ENCODE data around the gene TF.

TF gene

GRCh38 chr3:133745981-133746711 lies at the start of gene TF:
Gene TF (plus strand): TSS chr3:133746393. CDS start chr3:133746441, 48 bp downstream.
- TF ChIP-seq SUZ12 (IDR thresholded peaks at IDR 0.05; ENCODE audit: extremely low read depth, insufficient read depth, insufficient read length) = no peak
- TF ChIP-seq YY1 (IDR thresholded peaks at IDR 0.05; ENCODE audit: insufficient read depth, insufficient read length) = no peak
- TF ChIP-seq ZNF274 (IDR thresholded peaks at IDR 0.05; ENCODE audit: low read depth, low read length) = no peak
- H3K9ac ChIP-seq (ENCODE audit: insufficient read length, low read depth) = peak within 1 kb of the TSS; percentile 47

GRCh38 chr3:133697960-133698359 lies 48.2 kb upstream of the TF start:
- DNase-seq (ENCODE audit: low read depth, low spot score) = no peak

More at GRCh38 chr3:133745981-133746711, at the start of gene TF:
- Histone ChIP-seq H3K4me3 (ENCODE audit: insufficient read length, low read depth) (peak within 1 kb of the TSS; percentile 29), H3K9me3 (ENCODE audit: insufficient read depth, low read length) (no peaks in the 10 kb centered on the region), H3K4me1 (ENCODE audit: insufficient read depth, insufficient read length) (no peaks in the 10 kb centered on the region), H3K27me3 (ENCODE audit: insufficient read depth, insufficient read length) (peaks cover 38% of the 10 kb centered on the region), H3K36me3 (ENCODE audit: insufficient read depth, insufficient read length, low read length) (no peaks in the 10 kb centered on the region)
- no peak for DNase-seq (ENCODE audit: low read depth, low spot score)

GRCh38 chr3:133699467-133699866 lies 46.7 kb upstream of the TF start:
- Histone ChIP-seq H3K9me3 (ENCODE audit: insufficient read depth, low read length) (peaks cover 3% of the 10 kb centered on the region; the same call in 1 of the 2 replicates), H3K27me3 (ENCODE audit: insufficient read depth, insufficient read length) (no peaks in the 10 kb centered on the region), H3K9ac (ENCODE audit: insufficient read length, low read depth) (no peak overlapping the region), H3K36me3 (ENCODE audit: insufficient read depth, insufficient read length, low read length) (no peaks in the 10 kb centered on the region), H3K4me1 (ENCODE audit: insufficient read depth, insufficient read length) (no peaks in the 10 kb centered on the region), H3K4me3 (ENCODE audit: insufficient read length, low read depth) (no peak overlapping the region)
- DNase-seq (ENCODE audit: low read depth, low spot score) = no peak
- TF ChIP-seq SUZ12 (IDR thresholded peaks at IDR 0.05; ENCODE audit: extremely low read depth, insufficient read depth, insufficient read length) (no peak), ZNF274 (IDR thresholded peaks at IDR 0.05; ENCODE audit: low read depth, low read length) (no peak), YY1 (IDR thresholded peaks at IDR 0.05; ENCODE audit: insufficient read depth, insufficient read length) (no peak)

More at GRCh38 chr3:133697960-133698359, 48.2 kb upstream of the TF start:
- Histone ChIP-seq H3K9me3 (ENCODE audit: insufficient read depth, low read length) (peaks cover 3% of the 10 kb centered on the region; the same call in 1 of the 2 replicates), H3K4me3 (ENCODE audit: insufficient read length, low read depth) (no peak overlapping the region), H3K9ac (ENCODE audit: insufficient read length, low read depth) (no peak overlapping the region), H3K27me3 (ENCODE audit: insufficient read depth, insufficient read length) (no peaks in the 10 kb centered on the region), H3K4me1 (ENCODE audit: insufficient read depth, insufficient read length) (no peaks in the 10 kb centered on the region), H3K36me3 (ENCODE audit: insufficient read depth, insufficient read length, low read length) (no peaks in the 10 kb centered on the region)
- TF ChIP-seq YY1 (IDR thresholded peaks at IDR 0.05; ENCODE audit: insufficient read depth, insufficient read length) (no peak), ZNF274 (IDR thresholded peaks at IDR 0.05; ENCODE audit: low read depth, low read length) (no peak), SUZ12 (IDR thresholded peaks at IDR 0.05; ENCODE audit: extremely low read depth, insufficient read depth, insufficient read length) (no peak)

GRCh38 chr3:133699903-133700302 lies 46.3 kb upstream of the TF start:
- no peak for DNase-seq (ENCODE audit: low read depth, low spot score)
- no peak overlapping the region for H3K4me3 ChIP-seq (ENCODE audit: insufficient read length, low read depth)
- H3K9me3 ChIP-seq (ENCODE audit: insufficient read depth, low read length) = peaks cover 3% of the 10 kb centered on the region; the same call in 1 of the 2 replicates
- no peaks in the 10 kb centered on the region for H3K27me3 ChIP-seq (ENCODE audit: insufficient read depth, insufficient read length)
- no peak overlapping the region for H3K9ac ChIP-seq (ENCODE audit: insufficient read length, low read depth)
- H3K36me3 ChIP-seq (ENCODE audit: insufficient read depth, insufficient read length, low read length) = no peaks in the 10 kb centered on the region
- TF ChIP-seq SUZ12 (IDR thresholded peaks at IDR 0.05; ENCODE audit: extremely low read depth, insufficient read depth, insufficient read length) = no peak
- TF ChIP-seq YY1 (IDR thresholded peaks at IDR 0.05; ENCODE audit: insufficient read depth, insufficient read length) = no peak
- no peak for TF ChIP-seq ZNF274 (IDR thresholded peaks at IDR 0.05; ENCODE audit: low read depth, low read length)
- H3K4me1 ChIP-seq (ENCODE audit: insufficient read depth, insufficient read length) = no peaks in the 10 kb centered on the region

GRCh38 chr3:133700351-133700750 lies 45.8 kb upstream of the TF start:
- Histone ChIP-seq H3K36me3 (ENCODE audit: insufficient read depth, insufficient read length, low read length) (no peaks in the 10 kb centered on the region), H3K4me3 (ENCODE audit: insufficient read length, low read depth) (no peak overlapping the region), H3K9me3 (ENCODE audit: insufficient read depth, low read length) (peaks cover 3% of the 10 kb centered on the region; the same call in 1 of the 2 replicates), H3K27me3 (ENCODE audit: insufficient read depth, insufficient read length) (no peaks in the 10 kb centered on the region), H3K4me1 (ENCODE audit: insufficient read depth, insufficient read length) (no peaks in the 10 kb centered on the region), H3K9ac (ENCODE audit: insufficient read length, low read depth) (no peak overlapping the region)
- TF ChIP-seq YY1 (IDR thresholded peaks at IDR 0.05; ENCODE audit: insufficient read depth, insufficient read length) = no peak
- TF ChIP-seq SUZ12 (IDR thresholded peaks at IDR 0.05; ENCODE audit: extremely low read depth, insufficient read depth, insufficient read length) = no peak
- TF ChIP-seq ZNF274 (IDR thresholded peaks at IDR 0.05; ENCODE audit: low read depth, low read length) = no peak
- no peak for DNase-seq (ENCODE audit: low read depth, low spot score)

GRCh38 chr3:133701435-133702358 lies 44.5 kb upstream of the TF start:
- Histone ChIP-seq H3K4me3 (ENCODE audit: insufficient read length, low read depth) (no peak overlapping the region), H3K4me1 (ENCODE audit: insufficient read depth, insufficient read length) (no peaks in the 10 kb centered on the region), H3K9ac (ENCODE audit: insufficient read length, low read depth) (no peak overlapping the region), H3K36me3 (ENCODE audit: insufficient read depth, insufficient read length, low read length) (no peaks in the 10 kb centered on the region), H3K9me3 (ENCODE audit: insufficient read depth, low read length) (peaks cover 3% of the 10 kb centered on the region; the same call in 1 of the 2 replicates), H3K27me3 (ENCODE audit: insufficient read depth, insufficient read length) (no peaks in the 10 kb centered on the region)
- no peak for TF ChIP-seq YY1 (IDR thresholded peaks at IDR 0.05; ENCODE audit: insufficient read depth, insufficient read length)
- TF ChIP-seq SUZ12 (IDR thresholded peaks at IDR 0.05; ENCODE audit: extremely low read depth, insufficient read depth, insufficient read length) = no peak
- no peak for TF ChIP-seq ZNF274 (IDR thresholded peaks at IDR 0.05; ENCODE audit: low read depth, low read length)
- no peak for DNase-seq (ENCODE audit: low read depth, low spot score)
